Dermis microvascular lymphatic vessel endothelial cell (primary cell): ENCODE data around the gene FAM234B. TPM values are rescaled to one million over a fixed set of nuclear protein-coding genes. Genes with fewer than 3 reads are reported as not detected.

Experiments used
- DNase-seq, 2 donors: peaks; one replicate each; pipeline versions ENCODE4 v3.0.0 to v3.0.0-alpha.2; 2010; ENCODE audit warnings: low read depth in 2 of 2
- total RNA-seq: library from RNA; depleted of rRNA; stranded (reverse); fragments of >200 nt; gene quantifications from 2 replicates; pipeline ENCODE4 v1.2.1, GENCODE V29; 2014

The FAM234B gene
- total RNA-seq, 1 donor from 2014 or later: 7.3 TPM

- DNase-seq: no peak
Measured at GRCh38 chr12:13091832-13092231, 47.7 kb downstream of the FAM234B start.

- DNase-seq: peak in 1 of 2 donors; percentile 36
Measured at GRCh38 chr12:13093191-13093847, 49.1 kb downstream of the FAM234B start.

- DNase-seq: no peak
Measured at GRCh38 chr12:13093848-13094220, 49.7 kb downstream of the FAM234B start.

GRCh38 chr12:13094367-13094766 lies 50.2 kb downstream of the FAM234B start:
- DNase-seq: no peak

GRCh38 chr12:13095266-13095995 lies 51.2 kb downstream of the FAM234B start:
- no peak for DNase-seq

GRCh38 chr12:13097491-13098011 lies 53.4 kb downstream of the FAM234B start:
- peak; percentile 55 to 68 for DNase-seq

- peak; percentile 60 to 77 for DNase-seq
Measured at GRCh38 chr12:13099066-13099843, 55.1 kb downstream of the FAM234B start.

- peak; percentile 60 to 87 for DNase-seq
Measured at GRCh38 chr12:13099844-13100604, 55.8 kb downstream of the FAM234B start.

- no peak for DNase-seq
Measured at GRCh38 chr12:13100605-13100881, 56.4 kb downstream of the FAM234B start.

- DNase-seq: peak; percentile 90 to 95
Measured at GRCh38 chr12:13100882-13101769, 56.9 kb downstream of the FAM234B start.

- peak in 1 of 2 donors; percentile 48 for DNase-seq
Measured at GRCh38 chr12:13101821-13102375, 57.7 kb downstream of the FAM234B start.

GRCh38 chr12:13102461-13103195 lies 58.4 kb downstream of the FAM234B start:
- DNase-seq: no peak

- no peak for DNase-seq
Measured at GRCh38 chr12:13103391-13104033, 59.3 kb downstream of the FAM234B start, which contains the start of gene GSG1. TSS of gene GSG1 (minus strand) at chr12:13103667. CDS start at chr12:13103512, 155 bp downstream.

GRCh38 chr12:13104409-13104808 lies 60.2 kb downstream of the FAM234B start:
- no peak for DNase-seq

- no peak for DNase-seq
Measured at GRCh38 chr12:13105781-13106180, 61.6 kb downstream of the FAM234B start.

GRCh38 chr12:13106666-13107065 lies 62.5 kb downstream of the FAM234B start:
- DNase-seq: no peak

GRCh38 chr12:13112968-13113367 lies 68.8 kb downstream of the FAM234B start:
- no peak for DNase-seq

- DNase-seq: no peak
Measured at GRCh38 chr12:13114251-13115052, 70.3 kb downstream of the FAM234B start.
